Neural cell (in vitro differentiated cells): ENCODE data around the gene NAB2. TPM values are rescaled to one million over a fixed set of nuclear protein-coding genes. Genes with fewer than 3 reads are reported as not detected.
"Not testable (repeated sequence)": the region's sequence is repeated elsewhere in the genome, so short reads cannot be mapped to it uniquely, and the experiment has no call there.

Source experiments
- H2AFZ ChIP-seq: fragments of 200-600, 300-800 bp; sonication (generic), shearing (Covaris generic); 2 replicates; pipeline ENCODE4 v1.6.0; 2014; ENCODE audit warnings: low read depth, mild to moderate bottlenecking, antibody characterized with exemption, low read length, moderate library complexity
- H3F3A ChIP-seq: fragments of 200-600 bp; shearing (Covaris generic); 2 replicates; pipeline ENCODE4 v1.6.1; 2016; ENCODE audit warnings: mild to moderate bottlenecking, moderate library complexity, mixed read lengths, antibody characterized with exemption, low read length; ENCODE audit not compliant: insufficient read depth, poor library complexity, severe bottlenecking
- H3K27ac ChIP-seq: fragments of 200-600, 300-800 bp; sonication (generic), shearing (Covaris generic); 2 replicates; pipeline ENCODE4 v1.5.1; 2014; ENCODE audit warnings: mild to moderate bottlenecking, low read length, moderate library complexity
- H3K27me3 ChIP-seq: fragments of 300-800, 200-600 bp; sonication (generic), shearing (Covaris generic); 2 replicates; pipeline ENCODE4 v1.6.0; 2014; ENCODE audit warnings: mild to moderate bottlenecking, low read depth, low read length, moderate library complexity; ENCODE audit not compliant: insufficient read depth
- H3K36me3 ChIP-seq: fragments of 300-800, 200-600 bp; sonication (generic), shearing (Covaris generic); 2 replicates; pipeline ENCODE4 v1.5.1; 2014; ENCODE audit warnings: mild to moderate bottlenecking, antibody characterized with exemption, low read length, moderate library complexity; ENCODE audit not compliant: insufficient read depth
- H3K4me2 ChIP-seq: fragments of 300-800, 200-600 bp; sonication (generic), shearing (Covaris generic); 2 replicates; pipeline ENCODE4 v1.6.0; 2014; ENCODE audit warnings: mild to moderate bottlenecking, low read length
- H3K4me3 ChIP-seq: fragments of 300-800, 200-600 bp; sonication (generic), shearing (Covaris generic); 2 replicates; pipeline ENCODE4 v1.5.1; 2014; ENCODE audit warnings: mild to moderate bottlenecking, low read length, moderate library complexity
- H3K79me2 ChIP-seq: fragments of 200-600 bp; shearing (Covaris generic); replicated peaks from 2 replicates; pipeline ENCODE4 v1.6.0; 2014; ENCODE audit warnings: mild to moderate bottlenecking, low read length, moderate library complexity; ENCODE audit not compliant: insufficient read depth
- H3K9ac ChIP-seq: fragments of 300-800, 200-600 bp; sonication (generic), shearing (Covaris generic); 2 replicates; pipeline ENCODE4 v1.6.1; 2016; ENCODE audit warnings: mild to moderate bottlenecking, low read length, mixed read lengths
- H3K9me2 ChIP-seq: fragments of 200-600 bp; shearing (Covaris generic); 2 replicates; pipeline ENCODE4 v1.6.1; 2016; ENCODE audit warnings: mild to moderate bottlenecking, low read length, mixed read lengths; ENCODE audit not compliant: insufficient read depth
- H3K9me3 ChIP-seq: fragments of 200-600, 300-800 bp; sonication (generic), shearing (Covaris generic); 2 replicates; pipeline ENCODE4 v1.6.1; 2016; ENCODE audit warnings: mild to moderate bottlenecking, mixed run types, low read length, moderate library complexity, mixed read lengths
- H4K20me1 ChIP-seq: fragments of 200-600 bp; shearing (Covaris generic); 2 replicates; pipeline ENCODE4 v1.6.1; 2016; ENCODE audit warnings: mild to moderate bottlenecking, mixed run types; ENCODE audit not compliant: insufficient read depth
- CTCF ChIP-seq: fragments of 450-650 bp; IDR thresholded peaks from 2 replicates; pipeline ENCODE4 v1.5.1; 2014; ENCODE audit warnings: antibody characterized with exemption, mild to moderate bottlenecking, moderate library complexity; ENCODE audit not compliant: poor library complexity, severe bottlenecking
- EP300 ChIP-seq: fragments of 450-650 bp; conservative IDR thresholded peaks from 2 replicates; pipeline ENCODE4 v1.6.1; 2014; ENCODE audit warnings: antibody characterized with exemption, mild to moderate bottlenecking, moderate library complexity; ENCODE audit not compliant: poor library complexity, severe bottlenecking
- EZH2 ChIP-seq: fragments of 200-600, 300-800 bp; shearing (Covaris generic), sonication (generic); IDR thresholded peaks from 2 replicates; pipeline ENCODE4 v1.6.1; 2014; ENCODE audit warnings: antibody characterized with exemption, low read length, borderline replicate concordance, mild to moderate bottlenecking; ENCODE audit not compliant: insufficient read depth, poor library complexity, severe bottlenecking
- MXI1 ChIP-seq: fragments of 450-650 bp; conservative IDR thresholded peaks from 2 replicates; pipeline ENCODE4 v1.6.1; 2014; ENCODE audit warnings: antibody characterized with exemption, mild to moderate bottlenecking; ENCODE audit not compliant: poor library complexity, severe bottlenecking
- POLR2AphosphoS5 ChIP-seq: IDR thresholded peaks from 2 replicates; pipeline ENCODE4 v1.6.1; 2012
- RAD21 ChIP-seq: fragments of 450-650 bp; conservative IDR thresholded peaks from 2 replicates; pipeline ENCODE4 v1.6.1; 2014; ENCODE audit warnings: antibody characterized with exemption, mild to moderate bottlenecking, moderate library complexity
- REST ChIP-seq: IDR thresholded peaks from 2 replicates; pipeline ENCODE4 v1.6.1; 2012; ENCODE audit warnings: borderline replicate concordance
- SMC3 ChIP-seq: fragments of 450-650 bp; conservative IDR thresholded peaks from 2 replicates; pipeline ENCODE4 v1.6.1; 2014; ENCODE audit warnings: antibody characterized with exemption, mild to moderate bottlenecking, moderate library complexity; ENCODE audit not compliant: poor library complexity
- TAF1 ChIP-seq: IDR thresholded peaks from 2 replicates; pipeline ENCODE4 v1.6.1; 2012; ENCODE audit warnings: low read depth
- polyA plus RNA-seq: library from polyadenylated mRNA; depleted of rRNA; stranded (reverse); fragments of >200 nt; gene quantifications from 2 replicates; pipeline ENCODE4 v1.2.3, GENCODE V29; 2014

Gene NAB2
- polyA plus RNA-seq, 1 donor from 2014 or later = 15.6 TPM

- H2AFZ ChIP-seq = no peak overlapping the region
- no peak overlapping the region for H3K9ac ChIP-seq
- H3F3A ChIP-seq = no peaks in the 10 kb centered on the region
- no peaks in the 10 kb centered on the region for H3K27me3 ChIP-seq
- H3K27ac ChIP-seq = no peak overlapping the region
- no peaks in the 10 kb centered on the region for H3K9me3 ChIP-seq
- no peak overlapping the region for H3K4me3 ChIP-seq
- no peaks in the 10 kb centered on the region for H4K20me1 ChIP-seq
- no peaks in the 10 kb centered on the region for H3K36me3 ChIP-seq
- H3K4me2 ChIP-seq = no peak overlapping the region
- H3K9me2 ChIP-seq = no peaks in the 10 kb centered on the region
- TF ChIP-seq RAD21 (no peak), CTCF (no peak), SMC3 (no peak), EP300 (no peak), MXI1 (no peak), TAF1 (no peak), EZH2 (no peak), REST (no peak), POLR2AphosphoS5 (no peak)
- H3K79me2 ChIP-seq = no peaks in the 10 kb centered on the region
Measured at GRCh38 chr12:57119294-57120085, 30.6 kb downstream of the NAB2 start.

- not testable (repeated sequence) for H4K20me1 ChIP-seq, H3K27me3 ChIP-seq, H3F3A ChIP-seq, H3K79me2 ChIP-seq, H3K9ac ChIP-seq, H3K9me2 ChIP-seq, H3K27ac ChIP-seq, H2AFZ ChIP-seq, H3K4me2 ChIP-seq, H3K36me3 ChIP-seq, H3K9me3 ChIP-seq, H3K4me3 ChIP-seq
Measured at GRCh38 chr12:57120718-57121117, 31.8 kb downstream of the NAB2 start.

- no peaks in the 10 kb centered on the region for H4K20me1 ChIP-seq
- no peaks in the 10 kb centered on the region for H3F3A ChIP-seq
- H3K36me3 ChIP-seq = no peaks in the 10 kb centered on the region
- H3K9ac ChIP-seq = no peak overlapping the region
- H3K4me3 ChIP-seq = no peak overlapping the region
- no peaks in the 10 kb centered on the region for H3K27me3 ChIP-seq
- H2AFZ ChIP-seq = no peak overlapping the region
- TF ChIP-seq EZH2 (no peak), TAF1 (no peak), RAD21 (no peak), MXI1 (no peak), REST (no peak), POLR2AphosphoS5 (no peak), EP300 (no peak), SMC3 (no peak), CTCF (no peak)
- no peaks in the 10 kb centered on the region for H3K9me2 ChIP-seq
- H3K27ac ChIP-seq = no peak overlapping the region
- no peaks in the 10 kb centered on the region for H3K9me3 ChIP-seq
- peaks cover 3% of the 10 kb centered on the region for H3K79me2 ChIP-seq
- no peak overlapping the region for H3K4me2 ChIP-seq
Measured at GRCh38 chr12:57123813-57124212, 34.9 kb downstream of the NAB2 start.
